T-helper 2 cell treated with Interferon-gamma antibody and Interleukin-4, amounts not matched to agents 100 ng/mL and 5 ng/mL, for 36 hours (primary cell): ENCODE measurements around the gene PIBF1. TPM values are rescaled to one million over a fixed set of nuclear protein-coding genes. Genes with fewer than 3 reads are reported as not detected.
"Not testable (repeated sequence)": the region's sequence is repeated elsewhere in the genome, so short reads cannot be mapped to it uniquely, and the experiment has no call there.

Source experiments
- intact Hi-C: fragments of 100-400 bp; cut with micrococcal nuclease; formaldehyde crosslinking; loops from one replicate; pipeline ENCODE4 v1.15.1; 2023
- total RNA-seq: library from RNA; stranded (reverse); gene quantifications from 2 replicates; pipeline ENCODE4 v1.2.3, GENCODE V29; 2022

The PIBF1 gene
- total RNA-seq, 1 donor from 2014 or later = 24.6 TPM

GRCh38 chr13:72820156-72820897, 38.4 kb downstream of the PIBF1 start:
- intact Hi-C loops = no loop called here

- intact Hi-C loops = no loop called here
Measured at GRCh38 chr13:72820898-72821279, 39.0 kb downstream of the PIBF1 start.

- intact Hi-C loops = no loop called here
Measured at GRCh38 chr13:72823081-72823480, 41.1 kb downstream of the PIBF1 start.

GRCh38 chr13:72823724-72824123, 41.8 kb downstream of the PIBF1 start:
- intact Hi-C loops = no loop called here

GRCh38 chr13:72834601-72835000, 52.7 kb downstream of the PIBF1 start:
- intact Hi-C loops = no loop called here

GRCh38 chr13:72839831-72840426, 58.0 kb downstream of the PIBF1 start:
- intact Hi-C loops = loop anchor here (1.0 to 5.0 kb wide), 3 partner anchors 217 to 868 kb away; partner anchors contain the start of gene KLF5

DNA sequence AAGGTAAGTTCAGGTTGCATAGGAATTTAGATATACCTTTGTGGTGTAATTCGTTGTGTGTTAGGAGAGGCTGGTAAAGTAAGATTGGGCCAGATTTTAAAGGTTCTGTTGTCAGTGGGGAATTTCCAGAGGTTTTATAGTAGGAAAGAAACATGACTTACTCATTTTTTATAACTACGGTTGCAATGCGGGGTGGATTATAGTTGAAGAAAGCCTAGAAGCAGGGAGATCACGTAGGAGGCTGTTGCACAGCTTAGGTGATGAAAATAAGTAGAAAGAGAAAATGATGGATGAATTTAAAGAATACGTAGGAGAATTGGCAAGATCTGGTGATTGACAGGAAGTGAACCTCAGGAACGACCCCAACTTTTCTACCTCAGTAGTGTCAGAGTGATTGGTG, 61.1 kb downstream of the PIBF1 start:
- intact Hi-C loops = loop anchor here (5.0 kb wide), 1 partner anchor 214 kb away; the partner anchor contains the start of gene KLF5

- intact Hi-C loops = not testable (repeated sequence)
Measured at GRCh38 chr13:72845148-72845547, 63.2 kb downstream of the PIBF1 start.

DNA sequence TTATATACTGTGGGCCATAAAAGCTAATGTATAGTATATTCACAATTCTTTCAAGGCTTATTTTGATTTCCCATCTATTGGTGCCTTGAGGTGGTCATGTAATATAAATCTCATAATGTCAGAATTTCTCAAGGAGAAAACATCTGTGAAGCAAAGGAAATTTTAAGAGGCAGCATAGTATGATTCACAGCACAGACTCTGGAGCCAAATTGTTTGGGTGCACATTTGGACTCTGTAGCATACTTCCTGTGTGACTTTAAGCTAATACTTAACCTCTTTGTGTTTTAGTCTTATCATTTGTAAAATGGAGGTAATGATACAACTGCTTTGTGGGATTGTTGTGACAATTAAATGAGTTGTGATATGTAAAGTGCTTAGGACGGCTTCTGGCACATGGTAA, 67.6 kb downstream of the PIBF1 start:
- intact Hi-C loops = no loop called here

DNA sequence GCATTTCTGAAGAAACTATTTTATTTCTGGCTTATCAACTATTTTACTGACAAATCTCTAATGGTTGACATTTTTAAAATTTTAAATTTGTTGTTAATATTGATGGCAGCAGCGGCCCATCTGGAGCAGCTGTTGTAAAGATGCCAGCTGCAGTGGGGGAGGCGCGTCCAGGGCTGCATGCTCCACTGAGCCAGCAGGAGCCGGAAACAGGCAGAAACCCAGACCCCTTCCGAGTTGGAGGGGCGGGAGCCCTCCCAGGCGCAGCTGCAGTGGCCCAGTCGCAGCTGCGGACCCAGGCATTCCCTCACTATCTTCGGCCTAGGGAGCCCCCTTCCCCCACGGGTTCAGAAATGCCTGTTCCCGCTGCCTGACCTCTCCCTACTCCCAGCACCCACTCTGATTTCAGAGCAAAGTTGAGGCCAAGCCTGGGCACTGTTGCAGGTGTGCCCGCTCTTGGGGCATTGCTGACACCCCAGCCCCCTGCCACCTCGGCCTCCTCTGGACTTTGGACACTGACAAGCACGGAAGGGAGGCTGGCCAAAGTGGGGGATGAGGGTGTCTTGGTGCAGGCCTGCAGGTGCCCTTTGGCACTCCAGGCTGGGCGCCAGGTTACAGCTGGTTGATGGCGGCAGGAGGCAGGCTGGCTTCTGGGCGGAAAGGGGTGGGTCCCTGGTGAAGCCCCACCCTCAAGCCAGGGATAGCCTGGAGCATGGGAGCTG, 69.2 kb downstream of the PIBF1 start:
- intact Hi-C loops = no loop called here

DNA sequence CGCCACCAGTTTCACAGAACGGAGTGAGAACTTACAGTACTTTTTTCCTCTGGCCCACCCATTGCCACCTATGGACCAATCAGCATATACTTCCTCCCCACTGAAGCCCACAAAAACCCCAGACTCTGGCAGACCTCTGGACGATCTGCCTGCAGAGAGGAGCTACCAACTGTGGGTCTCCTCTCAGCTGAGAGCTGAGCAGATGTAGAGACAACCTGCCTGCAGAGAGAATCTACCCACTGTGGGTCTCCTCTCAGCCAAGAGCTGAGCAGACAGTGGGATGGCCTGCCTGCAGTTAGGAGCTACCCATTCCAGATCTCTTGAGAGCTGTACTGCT, 69.7 kb downstream of the PIBF1 start:
- intact Hi-C loops = no loop called here

DNA sequence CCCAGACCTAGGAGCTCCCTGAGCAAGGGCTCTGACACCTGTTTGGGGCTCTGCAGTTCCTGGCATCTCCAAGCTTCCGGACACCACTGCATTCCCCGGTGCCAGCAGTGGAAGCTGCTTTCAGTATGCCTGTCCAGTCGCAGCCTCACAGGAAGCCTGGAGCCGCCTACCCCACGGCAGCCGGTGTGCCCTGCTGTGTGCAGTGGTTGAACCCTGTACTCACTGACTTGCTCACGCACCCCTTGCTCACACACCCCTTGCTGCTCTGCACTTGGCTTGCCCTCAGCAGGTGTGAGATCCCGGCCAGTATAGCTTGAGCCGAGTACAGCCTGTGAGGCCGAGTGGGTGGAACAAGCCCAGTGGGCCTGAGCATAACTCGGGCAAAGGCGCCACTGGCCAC, 70.3 kb downstream of the PIBF1 start:
- intact Hi-C loops = no loop called here

DNA sequence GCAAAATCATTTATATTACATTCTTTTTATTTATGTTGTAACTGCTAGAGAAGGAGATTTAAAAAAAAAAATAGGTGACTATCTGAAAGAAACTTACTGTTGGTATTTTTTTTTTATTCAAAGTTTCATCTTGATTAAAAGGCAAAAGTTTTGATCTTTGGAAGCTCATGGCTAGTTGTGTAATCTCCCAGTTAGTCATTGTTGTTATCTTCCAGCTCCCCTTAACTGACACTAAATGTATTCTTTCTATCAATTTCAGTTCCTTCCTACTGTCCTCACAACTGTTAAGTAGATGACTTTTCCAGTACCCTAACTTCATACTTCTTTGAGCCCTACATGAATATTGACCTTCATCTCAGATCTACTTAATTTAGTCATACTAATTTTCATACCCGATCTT, 71.1 kb downstream of the PIBF1 start:
- intact Hi-C loops = no loop called here

DNA sequence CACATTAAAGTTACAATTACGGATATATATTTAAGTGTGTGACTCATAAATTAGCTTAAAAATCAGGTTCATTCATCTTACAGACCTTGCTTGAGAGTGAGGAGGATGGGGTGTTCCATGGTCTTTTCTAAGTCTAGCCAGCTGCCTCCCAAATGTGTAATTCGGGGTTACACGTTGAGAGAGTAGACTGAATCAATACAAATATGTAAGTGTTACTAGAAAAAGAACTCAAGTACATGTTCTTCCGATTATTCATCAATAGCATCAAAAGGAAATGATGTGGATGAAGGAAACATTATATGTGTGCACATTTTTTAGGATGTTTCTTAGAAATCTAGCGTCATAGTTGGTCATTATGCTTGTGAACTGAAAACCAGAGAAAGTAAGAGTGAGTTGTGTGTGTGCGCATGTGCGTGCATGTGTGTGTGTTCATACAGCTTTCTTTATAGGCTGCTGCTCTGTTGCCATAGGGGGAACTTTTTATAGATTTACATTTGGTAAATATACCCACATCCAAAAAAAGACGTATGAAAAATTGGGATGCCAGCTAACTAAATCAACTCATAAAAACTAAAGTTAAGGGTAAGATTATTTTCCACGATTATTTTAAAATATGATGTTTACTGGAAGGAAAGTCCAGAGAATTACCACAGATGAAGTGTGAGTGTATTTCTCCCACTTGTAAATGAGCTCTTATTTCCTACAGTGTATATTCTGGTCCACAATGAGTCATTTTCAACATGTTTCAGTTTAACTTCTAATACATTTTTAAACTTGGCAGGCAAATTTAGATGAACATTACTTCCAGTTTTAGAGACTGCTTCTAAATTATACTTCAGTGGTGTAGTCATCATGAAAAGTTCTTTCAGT, 82.4 kb downstream of the PIBF1 start:
- intact Hi-C loops = no loop called here

DNA sequence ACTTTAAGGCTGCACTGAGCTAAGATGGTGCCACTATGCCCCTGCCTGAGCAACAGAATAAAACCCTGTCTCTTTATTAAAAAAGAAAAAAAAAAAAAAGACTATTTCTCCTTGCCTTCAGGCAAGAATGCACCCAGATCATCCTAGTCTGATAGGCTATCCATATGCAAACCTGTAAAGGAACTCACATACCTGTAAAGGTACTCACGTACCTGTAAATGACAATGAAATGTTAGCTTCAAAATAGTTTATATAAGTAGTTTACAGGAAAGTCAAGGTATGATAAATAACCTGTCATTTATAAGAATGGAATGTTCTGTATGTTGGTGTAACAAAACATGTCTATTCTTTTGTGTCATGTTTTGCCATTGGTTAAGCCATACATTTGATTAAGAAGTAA, 86.3 kb downstream of the PIBF1 start:
- intact Hi-C loops = no loop called here

DNA sequence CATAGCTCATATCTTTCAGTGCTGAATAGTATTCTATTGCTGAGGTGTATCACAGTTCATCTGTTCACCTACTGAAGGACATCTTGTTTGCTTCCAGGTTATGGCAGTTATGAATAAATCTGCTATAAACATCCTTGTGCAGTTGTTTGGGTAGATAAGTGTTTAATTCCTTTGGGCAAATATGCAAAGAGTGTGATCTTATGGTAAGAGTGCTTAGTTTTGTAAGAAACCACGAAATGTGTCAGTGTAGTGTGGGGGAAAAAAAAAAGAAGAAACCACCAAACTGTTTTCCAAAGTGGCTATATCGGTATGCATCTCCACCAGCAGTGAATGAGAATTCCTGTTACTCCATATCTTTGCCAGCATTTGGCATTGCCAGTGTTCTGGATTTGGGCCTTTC, 93.3 kb downstream of the PIBF1 start:
- intact Hi-C loops = no loop called here

GRCh38 chr13:72884101-72884500, 102.2 kb downstream of the PIBF1 start:
- intact Hi-C loops = no loop called here

DNA sequence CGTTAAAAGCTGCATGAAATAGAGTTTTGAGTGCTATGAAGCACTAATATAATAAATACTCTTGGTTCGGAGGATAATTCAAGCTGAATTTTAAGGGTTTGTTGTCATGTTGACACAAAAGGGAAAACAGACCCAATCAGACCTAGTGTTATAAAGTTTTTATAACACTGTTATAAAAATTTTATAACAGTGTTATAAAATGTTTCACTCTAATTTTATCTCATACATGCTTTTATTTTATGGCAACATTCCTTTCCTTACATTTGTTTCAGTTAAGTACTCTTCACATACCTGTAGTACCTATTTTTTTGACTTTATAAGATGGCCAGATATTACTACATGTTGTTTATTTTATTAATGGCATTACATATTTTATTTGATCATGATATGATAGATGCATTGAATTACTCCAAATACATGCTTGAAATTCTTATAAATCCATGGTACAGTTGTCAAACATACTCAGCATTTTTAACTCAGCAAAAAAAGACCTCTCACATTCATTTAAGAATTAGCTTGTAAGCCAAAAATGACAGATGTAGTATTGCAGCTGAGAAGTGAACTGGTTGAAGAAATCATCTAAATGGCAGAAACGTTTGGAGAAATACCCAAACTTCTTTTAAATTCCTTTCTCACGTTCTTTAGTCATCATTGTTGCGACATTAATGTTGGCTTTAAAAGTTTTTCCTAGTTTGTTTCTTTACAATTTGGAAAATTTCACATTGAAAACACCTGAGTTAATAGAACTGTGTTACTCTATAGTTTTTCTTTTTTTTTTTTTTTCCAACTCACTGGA, 104.5 kb downstream of the PIBF1 start:
- intact Hi-C loops = no loop called here

- intact Hi-C loops = no loop called here
Measured at GRCh38 chr13:72889495-72889894, 107.6 kb downstream of the PIBF1 start.

DNA sequence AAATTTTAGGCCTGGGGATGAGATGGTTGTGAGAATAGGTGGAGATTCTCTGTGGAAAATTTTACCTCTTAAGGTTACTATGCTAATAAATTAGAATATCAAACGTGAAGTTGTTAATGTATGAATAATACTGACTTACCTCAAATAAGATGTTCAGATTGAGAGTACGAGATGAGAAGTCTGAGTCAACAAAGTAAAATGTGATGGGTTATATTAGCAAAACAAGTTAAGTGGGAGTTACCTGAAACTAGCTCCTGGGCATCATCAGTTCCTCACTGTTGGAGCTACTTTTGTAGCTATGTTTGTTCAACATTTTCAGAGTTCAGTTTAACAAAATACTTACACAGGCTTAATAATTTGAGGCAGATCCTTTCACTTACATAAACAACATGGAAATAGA, 108.6 kb downstream of the PIBF1 start:
- intact Hi-C loops = no loop called here

GRCh38 chr13:72891423-72891822, 109.5 kb downstream of the PIBF1 start:
- intact Hi-C loops = no loop called here
